ENCODE data around the gene SLC25A43. TPM values are rescaled to one million over a fixed set of nuclear protein-coding genes. Genes with fewer than 3 reads are reported as not detected.
A peak's percentile ranks its signal among the peaks of the same experiment; 100 is the strongest.

SLC25A43 gene
- total and polyA plus RNA-seq, 8 donors = 0.58 to 36.2 (median 9.7) TPM

- Histone ChIP-seq H3K9me3 (no peaks in the 10 kb centered on the region), H3K4me3 (peak overlapping the region; percentile 65 to 82 (median 68)), H3K27ac (peak overlapping the region; percentile 79 to 98 (median 97)), H3K4me1 (peaks cover 0 to 20% (median 9%) of the 10 kb centered on the region in 4 donors), H3K27me3 (no peaks in the 10 kb centered on the region), H3K36me3 (peaks cover 12 to 21% (median 20%) of the 10 kb centered on the region in 4 donors)
- no peak for DNase-seq
- intact Hi-C loops (cut with DNase I; ENCODE audit: low total_unique reads) = no loop called here
- 7 to 66% (median 13%) methylated on average over 4 to 8 of the region's 8 CpGs for WGBS, 5 donors
- TF ChIP-seq CTCF (IDR thresholded peaks at IDR 0.05) (peak in 1 of 7 experiments; percentile 1), POLR2A (IDR thresholded peaks at IDR 0.05) (no peak)
Observed at GRCh38 chrX:119469313-119469635, 70.1 kb downstream of the SLC25A43 start.

GRCh38 chrX:119474615-119475388, 75.7 kb downstream of the SLC25A43 start:
- H3K4me3 ChIP-seq = no peak overlapping the region
- intact Hi-C loops (cut with DNase I; ENCODE audit: low total_unique reads) = no loop called here
- H3K9me3 ChIP-seq = no peaks in the 10 kb centered on the region
- H3K4me1 ChIP-seq = peaks cover 0 to 11% (median 3%) of the 10 kb centered on the region in 4 donors
- no peaks in the 10 kb centered on the region for H3K27me3 ChIP-seq
- TF ChIP-seq EP300 (IDR thresholded peaks at IDR 0.05) (no peak), POLR2A (IDR thresholded peaks at IDR 0.05) (no peak), CTCF (IDR thresholded peaks at IDR 0.05) (no peak), POLR2AphosphoS5 (IDR thresholded peaks at IDR 0.05) (no peak)
- H3K36me3 ChIP-seq = peaks cover 11 to 21% (median 17%) of the 10 kb centered on the region in 4 donors
- 79 to 84% (median 82%) methylated on average over 23 of the region's 23 CpGs for WGBS, 5 donors
- no peak overlapping the region for H3K27ac ChIP-seq
- no peak for DNase-seq

GRCh38 chrX:119475389-119476101, 76.4 kb downstream of the SLC25A43 start:
- Histone ChIP-seq H3K36me3 (peaks cover 4 to 13% (median 10%) of the 10 kb centered on the region in 4 donors), H3K4me1 (peaks cover 0 to 10% (median 0%) of the 10 kb centered on the region in 4 donors), H3K9me3 (no peaks in the 10 kb centered on the region), H3K27ac (no peak overlapping the region), H3K4me3 (no peak overlapping the region), H3K27me3 (no peaks in the 10 kb centered on the region)
- no peak for TF ChIP-seq POLR2A (IDR thresholded peaks at IDR 0.05)
- no peak for TF ChIP-seq EP300 (IDR thresholded peaks at IDR 0.05)
- TF ChIP-seq CTCF (IDR thresholded peaks at IDR 0.05) = no peak
- TF ChIP-seq POLR2AphosphoS5 (IDR thresholded peaks at IDR 0.05) = no peak
- intact Hi-C loops (cut with DNase I; ENCODE audit: low total_unique reads) = no loop called here
- no peak for DNase-seq
- WGBS, 5 donors = 57 to 64% (median 59%) methylated on average over 10 to 11 of the region's 11 CpGs

- intact Hi-C loops (cut with DNase I; ENCODE audit: low total_unique reads) = no loop called here
- peak; percentile 42 to 81 for DNase-seq
- Histone ChIP-seq H3K4me1 (peaks cover 6 to 14% (median 11%) of the 10 kb centered on the region in 4 donors), H3K4me3 (no peak overlapping the region), H3K9me3 (no peaks in the 10 kb centered on the region), H3K36me3 (no peaks in the 10 kb centered on the region), H3K27ac (peak overlapping the region; percentile 43 to 54 (median 50)), H3K27me3 (no peaks in the 10 kb centered on the region)
- no peak for TF ChIP-seq CTCF (IDR thresholded peaks at IDR 0.05)
- TF ChIP-seq POLR2AphosphoS5 (IDR thresholded peaks at IDR 0.05) = peak in 1 of 3 donors; percentile 25
- no peak for TF ChIP-seq EP300 (IDR thresholded peaks at IDR 0.05)
- no peak for TF ChIP-seq POLR2A (IDR thresholded peaks at IDR 0.05)
- 15 to 33% (median 27%) methylated on average over 3 of the region's 3 CpGs for WGBS, 5 donors
Observed at GRCh38 chrX:119477812-119478232, 78.7 kb downstream of the SLC25A43 start.

Measured in stomach (tissue), 9 donors.